GM12872 (cell line): ENCODE data around the gene RNF144A.

Experiments
- TF ChIP-seq, protein P1 (sequence below): IDR thresholded peaks from 3 replicates; pipeline ENCODE4 v1.5.1; 2011; ENCODE audit warnings: low read depth, mild to moderate bottlenecking, low read length, moderate library complexity; ENCODE audit not compliant: insufficient read depth

Gene RNF144A

DNA sequence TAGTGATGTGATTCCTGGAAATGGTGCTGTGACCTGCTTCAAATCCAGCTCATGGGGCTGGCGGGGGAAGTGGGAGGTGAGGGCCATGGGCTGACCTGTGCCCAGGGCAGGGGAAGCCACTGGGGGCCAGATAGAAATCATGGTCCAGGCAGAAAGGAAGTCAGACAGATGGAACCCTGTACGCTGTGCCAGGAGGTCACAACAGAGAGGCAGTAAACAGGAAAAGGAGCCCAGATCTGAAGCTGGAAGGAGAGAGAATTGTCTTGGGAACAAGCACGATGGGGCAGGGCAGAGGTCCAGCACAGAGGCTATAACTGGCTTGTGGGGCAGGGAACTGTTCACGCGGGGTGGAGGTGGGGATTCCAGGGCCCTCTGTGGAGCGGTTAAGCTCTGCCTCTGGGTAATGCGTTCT, 76.0 kb downstream of the RNF144A start:
- TF ChIP-seq, protein P1, sequence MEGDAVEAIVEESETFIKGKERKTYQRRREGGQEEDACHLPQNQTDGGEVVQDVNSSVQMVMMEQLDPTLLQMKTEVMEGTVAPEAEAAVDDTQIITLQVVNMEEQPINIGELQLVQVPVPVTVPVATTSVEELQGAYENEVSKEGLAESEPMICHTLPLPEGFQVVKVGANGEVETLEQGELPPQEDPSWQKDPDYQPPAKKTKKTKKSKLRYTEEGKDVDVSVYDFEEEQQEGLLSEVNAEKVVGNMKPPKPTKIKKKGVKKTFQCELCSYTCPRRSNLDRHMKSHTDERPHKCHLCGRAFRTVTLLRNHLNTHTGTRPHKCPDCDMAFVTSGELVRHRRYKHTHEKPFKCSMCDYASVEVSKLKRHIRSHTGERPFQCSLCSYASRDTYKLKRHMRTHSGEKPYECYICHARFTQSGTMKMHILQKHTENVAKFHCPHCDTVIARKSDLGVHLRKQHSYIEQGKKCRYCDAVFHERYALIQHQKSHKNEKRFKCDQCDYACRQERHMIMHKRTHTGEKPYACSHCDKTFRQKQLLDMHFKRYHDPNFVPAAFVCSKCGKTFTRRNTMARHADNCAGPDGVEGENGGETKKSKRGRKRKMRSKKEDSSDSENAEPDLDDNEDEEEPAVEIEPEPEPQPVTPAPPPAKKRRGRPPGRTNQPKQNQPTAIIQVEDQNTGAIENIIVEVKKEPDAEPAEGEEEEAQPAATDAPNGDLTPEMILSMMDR, result no peak

DNA sequence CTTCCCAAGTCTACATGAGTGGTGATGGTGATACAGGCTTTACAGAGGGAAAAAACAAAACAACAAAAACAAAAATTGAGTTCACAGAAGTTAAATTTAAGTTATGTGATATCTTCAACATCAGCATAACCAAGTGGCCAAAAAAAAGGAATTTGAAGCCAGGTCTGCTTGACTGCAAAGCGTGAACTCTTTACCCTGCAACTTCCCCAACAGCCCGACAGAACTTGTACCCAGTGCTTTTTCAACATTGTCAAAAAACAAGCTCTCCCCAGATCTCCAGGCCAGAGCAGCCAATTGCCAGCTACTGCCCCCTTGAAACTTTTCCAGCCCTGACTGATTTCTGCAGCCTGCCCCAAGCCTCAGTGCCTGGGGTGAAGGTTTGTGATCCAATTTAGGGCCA, 76.7 kb downstream of the RNF144A start:
- TF ChIP-seq, protein P1, result no peak

DNA sequence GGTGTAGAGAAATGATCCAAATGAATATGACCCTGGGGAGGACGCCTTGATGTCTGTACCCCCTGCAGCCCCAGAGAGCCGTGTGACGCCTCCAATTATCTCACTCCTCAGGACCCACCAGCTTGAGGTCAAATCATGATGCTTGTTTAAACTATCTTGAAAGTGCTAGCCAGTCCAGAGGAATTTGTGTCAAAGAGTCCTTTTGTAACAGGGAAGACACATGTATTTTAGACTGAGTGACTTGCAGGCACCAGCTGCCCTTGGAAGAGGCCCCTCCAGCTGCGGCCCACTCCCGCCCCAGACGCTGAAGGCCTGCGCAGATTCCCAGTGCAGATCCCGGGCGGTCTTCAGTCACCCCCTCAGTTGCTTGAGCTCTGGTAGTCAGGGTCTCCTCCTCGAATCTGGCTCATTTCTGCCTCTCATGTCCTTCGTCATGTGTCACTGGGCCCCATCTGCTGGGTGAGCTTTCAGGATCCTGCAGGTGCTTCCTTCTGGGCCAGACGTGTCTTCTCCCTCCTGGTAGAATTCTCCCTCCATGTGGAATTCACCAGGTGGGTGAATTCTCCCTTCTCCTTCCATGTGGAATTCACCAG, 77.4 kb downstream of the RNF144A start:
- TF ChIP-seq, protein P1, result no peak

DNA sequence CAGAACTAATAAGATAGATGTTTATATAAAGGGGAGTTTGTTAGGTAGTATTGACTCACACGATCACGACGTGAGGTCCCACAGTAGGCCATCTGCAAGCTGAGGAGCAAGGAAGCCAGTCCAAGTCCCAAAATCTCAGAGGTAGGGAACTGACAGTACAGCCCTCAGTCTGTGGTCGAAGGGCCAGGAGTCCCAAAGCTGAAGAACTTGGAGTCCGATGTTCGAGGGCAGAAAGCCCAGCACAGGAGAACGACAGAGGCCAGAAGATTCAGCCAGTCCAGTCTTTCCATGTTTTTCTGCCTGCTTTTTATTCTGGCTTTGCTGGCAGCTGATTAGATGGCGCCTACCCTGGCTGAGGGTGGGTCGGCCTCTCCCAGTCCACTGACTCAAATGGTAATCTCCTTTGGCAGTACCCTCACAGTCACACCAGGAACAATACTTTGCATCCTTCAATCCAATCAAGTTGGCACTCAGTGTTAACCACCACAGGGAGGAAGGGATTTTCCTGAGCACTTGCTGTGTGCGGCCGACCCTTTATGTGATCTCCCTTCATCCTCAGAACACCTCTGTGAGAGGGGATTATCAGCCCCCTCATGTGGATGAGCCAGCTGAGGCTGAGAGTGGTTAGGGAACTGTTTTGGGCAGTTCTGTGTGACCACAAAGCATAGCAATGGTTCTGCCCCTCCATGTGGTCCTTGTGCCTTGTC, 78.3 kb downstream of the RNF144A start:
- TF ChIP-seq, protein P1, result no peak

DNA sequence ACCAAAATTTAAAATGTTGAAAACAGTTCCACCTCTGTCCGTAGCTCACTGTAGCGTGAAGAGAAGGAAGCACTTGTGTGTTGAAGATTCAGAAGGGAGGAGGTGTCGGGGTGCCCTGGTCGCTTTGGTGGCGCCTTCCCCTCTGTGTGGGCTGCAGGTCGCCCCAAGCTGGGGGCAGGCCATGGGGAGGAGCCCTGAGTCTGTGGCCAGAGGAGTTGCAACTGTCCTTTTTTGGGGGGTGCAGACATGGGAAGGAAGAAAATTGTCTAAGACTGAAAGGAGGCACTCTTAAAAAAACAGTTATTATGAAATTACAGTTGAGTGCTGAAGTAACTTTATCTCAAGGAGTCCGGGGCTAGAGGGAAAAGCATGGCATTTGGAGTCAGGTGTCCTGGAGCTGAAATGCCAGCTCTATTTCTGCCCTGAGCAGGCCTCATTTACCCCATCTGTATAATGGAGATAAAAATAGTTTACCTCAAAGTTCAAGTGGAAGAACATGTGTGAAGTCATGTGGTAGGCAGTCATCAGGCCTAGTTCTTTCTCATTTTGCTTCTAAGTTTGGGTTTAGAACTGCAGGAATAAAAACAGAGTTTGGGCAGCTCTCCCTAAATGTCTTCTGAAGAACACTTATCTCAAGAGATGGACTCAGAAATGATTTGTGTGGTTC, 82.1 kb downstream of the RNF144A start:
- TF ChIP-seq, protein P1, result no peak

DNA sequence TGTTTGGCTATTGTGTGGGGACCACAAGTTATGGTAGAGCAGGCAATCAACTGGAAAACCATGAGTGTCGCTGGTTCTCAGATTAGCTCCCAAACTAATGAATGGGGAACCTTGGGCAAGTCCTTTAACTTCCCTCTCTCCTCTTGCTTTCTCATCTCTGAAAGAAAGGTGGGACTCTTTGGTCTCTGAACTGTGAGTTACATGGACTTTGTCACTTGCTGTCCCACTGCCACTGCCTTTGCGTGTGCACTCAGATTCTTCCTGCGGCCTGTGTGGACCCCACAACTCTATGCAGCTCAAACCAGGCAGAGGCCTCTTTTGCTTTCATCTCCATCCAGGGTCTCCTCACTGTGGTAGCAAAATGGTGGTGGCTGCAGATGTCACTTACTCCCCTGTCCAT, 86.7 kb downstream of the RNF144A start:
- TF ChIP-seq, protein P1, result no peak

DNA sequence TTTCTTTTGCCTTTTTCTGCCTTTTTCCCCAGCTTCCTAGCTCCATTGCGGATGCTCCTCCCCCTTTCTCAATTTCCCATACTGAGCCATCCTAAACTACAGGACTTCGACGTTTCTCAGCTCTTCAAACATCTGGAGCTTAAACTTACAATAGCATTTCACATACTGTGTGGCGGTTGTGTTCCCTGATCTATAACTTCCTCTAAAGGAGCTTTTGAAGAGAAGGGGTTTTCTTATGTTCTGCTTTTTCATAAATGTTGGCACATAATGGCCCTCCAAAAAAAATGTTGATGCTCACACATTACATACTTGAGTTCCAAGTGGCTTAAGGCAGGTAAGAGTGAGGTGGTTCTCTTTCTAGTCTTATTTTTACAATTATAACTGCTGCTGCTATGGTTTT, 87.4 kb downstream of the RNF144A start:
- TF ChIP-seq, protein P1, result no peak
